Kidney epithelial cell (primary cell): ENCODE measurements around the gene RNASEH2B. TPM values are rescaled to one million over a fixed set of nuclear protein-coding genes. Genes with fewer than 3 reads are reported as not detected.

ENCODE experiments used
- DNase-seq: peaks from one replicate; pipeline ENCODE4 v3.0.0-alpha.2; 2010; ENCODE audit warnings: low read depth
- H3K27me3 ChIP-seq: 2 replicates; pipeline ENCODE4 v1.6.0; 2011; ENCODE audit warnings: low read length; ENCODE audit not compliant: control insufficient read depth, insufficient read depth
- H3K36me3 ChIP-seq: 2 replicates; pipeline ENCODE4 v1.5.1; 2011; ENCODE audit warnings: low read length; ENCODE audit not compliant: control insufficient read depth, insufficient read depth
- H3K4me3 ChIP-seq: 2 replicates; pipeline ENCODE4 v1.5.1; 2011; ENCODE audit warnings: low read depth, mild to moderate bottlenecking, control low read depth, low read length
- total RNA-seq: library from RNA; depleted of rRNA; stranded (reverse); fragments of >200 nt; gene quantifications from 2 replicates; pipeline ENCODE4 v1.2.3, GENCODE V29; 2015
- TF ChIP-seq, protein P1 (sequence below): IDR thresholded peaks from 2 replicates; pipeline ENCODE4 v1.5.1; 2011; ENCODE audit warnings: mild to moderate bottlenecking, moderate library complexity, low read length, control low read depth, inconsistent platforms; ENCODE audit not compliant: insufficient read depth, poor library complexity, severe bottlenecking

The RNASEH2B gene
- total RNA-seq, 1 donor from 2014 or later = 26.7 TPM

DNA sequence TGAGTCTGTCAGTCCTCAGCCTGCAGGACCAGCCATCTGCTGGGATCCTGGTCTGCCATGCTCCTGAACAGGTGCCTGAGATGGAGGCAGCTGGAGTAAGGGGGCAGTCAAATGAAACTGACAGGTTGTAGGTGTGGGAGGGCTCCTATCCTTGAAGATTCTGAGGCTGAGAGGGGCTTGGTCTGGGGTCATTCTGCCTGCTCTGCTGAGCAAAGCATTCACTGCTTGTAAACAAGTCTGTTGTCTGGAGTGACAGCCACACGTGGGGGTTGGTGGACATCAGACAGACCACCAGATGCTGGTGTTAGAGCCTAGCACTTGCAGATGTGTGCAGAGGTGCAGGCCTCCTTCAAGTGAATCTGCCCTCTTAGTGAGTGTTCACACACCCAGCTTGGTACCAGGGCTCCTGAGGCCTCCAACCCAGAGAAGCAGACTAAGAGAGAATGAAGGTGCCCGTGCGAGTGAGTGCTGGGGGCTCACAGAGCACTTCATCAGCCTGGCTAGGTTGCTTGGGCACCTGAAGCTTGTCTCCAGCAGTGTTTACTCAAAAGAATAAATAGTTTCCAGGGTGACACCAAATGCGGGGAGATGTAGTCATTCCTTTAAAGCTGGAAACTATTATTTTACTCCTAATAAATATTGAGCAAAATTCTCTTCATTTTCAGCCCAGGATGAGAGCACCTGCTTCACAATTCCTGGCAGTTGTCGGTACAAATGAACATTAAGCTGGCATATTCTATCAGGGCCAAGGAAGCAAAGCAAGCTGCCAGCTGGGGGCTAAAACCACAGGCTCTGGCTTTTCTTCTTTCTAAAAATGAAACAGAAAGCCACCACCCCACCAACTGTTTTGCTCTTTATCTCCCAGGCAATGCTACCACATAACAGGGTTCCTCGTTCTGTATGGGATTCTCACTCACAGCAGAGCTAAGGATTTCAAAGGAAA lies 82.3 kb downstream of the RNASEH2B start:
- TF ChIP-seq, protein P1, sequence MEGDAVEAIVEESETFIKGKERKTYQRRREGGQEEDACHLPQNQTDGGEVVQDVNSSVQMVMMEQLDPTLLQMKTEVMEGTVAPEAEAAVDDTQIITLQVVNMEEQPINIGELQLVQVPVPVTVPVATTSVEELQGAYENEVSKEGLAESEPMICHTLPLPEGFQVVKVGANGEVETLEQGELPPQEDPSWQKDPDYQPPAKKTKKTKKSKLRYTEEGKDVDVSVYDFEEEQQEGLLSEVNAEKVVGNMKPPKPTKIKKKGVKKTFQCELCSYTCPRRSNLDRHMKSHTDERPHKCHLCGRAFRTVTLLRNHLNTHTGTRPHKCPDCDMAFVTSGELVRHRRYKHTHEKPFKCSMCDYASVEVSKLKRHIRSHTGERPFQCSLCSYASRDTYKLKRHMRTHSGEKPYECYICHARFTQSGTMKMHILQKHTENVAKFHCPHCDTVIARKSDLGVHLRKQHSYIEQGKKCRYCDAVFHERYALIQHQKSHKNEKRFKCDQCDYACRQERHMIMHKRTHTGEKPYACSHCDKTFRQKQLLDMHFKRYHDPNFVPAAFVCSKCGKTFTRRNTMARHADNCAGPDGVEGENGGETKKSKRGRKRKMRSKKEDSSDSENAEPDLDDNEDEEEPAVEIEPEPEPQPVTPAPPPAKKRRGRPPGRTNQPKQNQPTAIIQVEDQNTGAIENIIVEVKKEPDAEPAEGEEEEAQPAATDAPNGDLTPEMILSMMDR = no peak
- peaks cover 6% of the 10 kb centered on the region for H3K27me3 ChIP-seq
- H3K4me3 ChIP-seq = no peak overlapping the region

DNA sequence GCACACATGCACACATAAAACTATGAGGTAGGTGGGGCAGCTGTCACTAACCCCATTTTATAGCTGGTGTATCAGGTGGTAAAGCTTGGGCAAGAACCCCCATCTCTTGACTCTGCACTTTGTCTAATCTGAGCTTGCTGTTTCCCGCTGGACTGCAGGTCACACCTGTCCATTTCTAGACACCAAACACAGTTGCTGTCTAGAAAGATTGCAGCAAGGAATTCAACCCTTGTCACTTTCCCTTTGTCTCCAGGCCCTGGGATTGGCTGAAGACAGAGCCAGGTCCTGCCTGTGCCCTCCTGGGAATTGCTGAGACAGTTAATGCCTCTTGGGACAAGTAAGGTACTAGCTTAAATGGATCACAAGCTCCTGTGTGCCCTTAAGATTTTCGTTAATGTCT lies 83.8 kb downstream of the RNASEH2B start:
- H3K4me3 ChIP-seq = no peak overlapping the region
- no peak for DNase-seq
- H3K36me3 ChIP-seq = no peaks in the 10 kb centered on the region
- TF ChIP-seq, protein P1 = no peak
- H3K27me3 ChIP-seq = peaks cover 6% of the 10 kb centered on the region

More for the DNA sequence above, 82.3 kb downstream of the RNASEH2B start:
- no peaks in the 10 kb centered on the region for H3K36me3 ChIP-seq
- no peak for DNase-seq

DNA sequence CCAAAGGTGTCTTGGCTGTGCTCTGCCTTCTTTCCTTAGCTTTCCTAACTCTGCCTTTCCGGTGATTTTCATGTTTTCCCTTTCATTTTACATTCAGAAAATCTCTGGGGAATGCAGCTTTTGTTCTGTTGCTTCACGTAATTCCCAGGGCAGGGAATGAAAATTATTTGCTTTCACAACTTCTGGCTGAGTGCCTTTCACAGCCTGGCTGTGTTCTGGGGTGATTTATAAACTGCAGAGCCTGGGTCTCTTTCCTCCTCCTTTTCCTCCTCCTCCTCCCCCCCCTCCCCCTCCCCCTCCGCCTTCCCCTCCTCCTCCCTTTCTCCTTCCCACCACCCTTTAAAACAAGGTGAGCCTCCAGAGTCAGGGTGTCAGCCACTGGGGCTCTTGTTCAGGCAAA lies 84.3 kb downstream of the RNASEH2B start:
- TF ChIP-seq, protein P1 = no peak
- H3K4me3 ChIP-seq = no peak overlapping the region
- no peaks in the 10 kb centered on the region for H3K36me3 ChIP-seq
- no peak for DNase-seq
- peaks cover 6% of the 10 kb centered on the region for H3K27me3 ChIP-seq

DNA sequence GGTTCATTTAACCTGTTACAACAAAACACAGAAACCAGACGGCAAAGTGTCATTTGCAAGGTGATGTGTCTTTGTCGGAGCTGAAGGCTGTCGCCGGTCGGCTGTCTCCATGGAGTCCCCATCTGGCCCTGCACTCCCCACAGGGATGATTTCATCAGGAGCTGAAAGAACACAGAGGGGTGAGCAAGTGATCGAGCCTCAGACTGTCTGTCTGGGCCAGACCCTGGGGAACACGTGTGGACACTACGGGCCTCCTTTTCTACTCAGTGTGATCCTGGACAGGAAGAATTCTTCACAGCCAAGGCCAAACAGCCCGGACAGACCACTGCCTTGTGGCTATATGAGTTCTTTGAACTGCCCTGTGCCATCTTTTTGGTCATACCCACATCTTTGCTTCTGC lies 85.1 kb downstream of the RNASEH2B start:
- TF ChIP-seq, protein P1 = no peak
- Histone ChIP-seq H3K27me3 (peaks cover 6% of the 10 kb centered on the region), H3K36me3 (no peaks in the 10 kb centered on the region), H3K4me3 (no peak overlapping the region)
- no peak for DNase-seq

DNA sequence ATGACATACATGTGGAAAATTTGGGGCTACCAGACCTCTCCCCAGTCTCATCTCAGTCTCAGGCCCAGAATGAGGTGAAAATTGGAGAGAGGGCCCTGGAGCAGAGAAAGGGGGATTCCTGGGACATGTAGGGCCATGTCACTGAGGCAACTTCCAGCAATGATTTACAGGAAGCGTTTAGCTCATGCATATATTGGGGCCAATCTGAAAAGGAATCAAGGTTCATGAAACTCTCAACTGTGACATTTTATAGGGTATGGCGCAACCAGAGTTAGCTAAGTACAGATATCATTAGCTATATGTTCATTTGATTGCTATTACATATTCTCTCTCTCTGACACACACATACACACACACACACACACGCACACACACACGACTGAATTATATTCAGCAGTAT lies 86.3 kb downstream of the RNASEH2B start:
- H3K36me3 ChIP-seq = no peaks in the 10 kb centered on the region
- DNase-seq = no peak
- H3K4me3 ChIP-seq = no peak overlapping the region
- TF ChIP-seq, protein P1 = no peak
- peaks cover 6% of the 10 kb centered on the region for H3K27me3 ChIP-seq
